Neural cell (in vitro differentiated cells): ENCODE measurements around the gene SQSTM1. TPM values are rescaled to one million over a fixed set of nuclear protein-coding genes. Genes with fewer than 3 reads are reported as not detected.

Experiments
- H2AFZ ChIP-seq: fragments of 200-600, 300-800 bp; sonication (generic), shearing (Covaris generic); 2 replicates; pipeline ENCODE4 v1.6.0; 2014; ENCODE audit warnings: low read depth, mild to moderate bottlenecking, antibody characterized with exemption, low read length, moderate library complexity
- H3F3A ChIP-seq: fragments of 200-600 bp; shearing (Covaris generic); 2 replicates; pipeline ENCODE4 v1.6.1; 2016; ENCODE audit warnings: mild to moderate bottlenecking, moderate library complexity, mixed read lengths, antibody characterized with exemption, low read length; ENCODE audit not compliant: insufficient read depth, poor library complexity, severe bottlenecking
- H3K27ac ChIP-seq: fragments of 200-600, 300-800 bp; sonication (generic), shearing (Covaris generic); 2 replicates; pipeline ENCODE4 v1.5.1; 2014; ENCODE audit warnings: mild to moderate bottlenecking, low read length, moderate library complexity
- H3K27me3 ChIP-seq: fragments of 300-800, 200-600 bp; sonication (generic), shearing (Covaris generic); 2 replicates; pipeline ENCODE4 v1.6.0; 2014; ENCODE audit warnings: mild to moderate bottlenecking, low read depth, low read length, moderate library complexity; ENCODE audit not compliant: insufficient read depth
- H3K36me3 ChIP-seq: fragments of 300-800, 200-600 bp; sonication (generic), shearing (Covaris generic); 2 replicates; pipeline ENCODE4 v1.5.1; 2014; ENCODE audit warnings: mild to moderate bottlenecking, antibody characterized with exemption, low read length, moderate library complexity; ENCODE audit not compliant: insufficient read depth
- H3K4me2 ChIP-seq: fragments of 300-800, 200-600 bp; sonication (generic), shearing (Covaris generic); 2 replicates; pipeline ENCODE4 v1.6.0; 2014; ENCODE audit warnings: mild to moderate bottlenecking, low read length
- H3K4me3 ChIP-seq: fragments of 300-800, 200-600 bp; sonication (generic), shearing (Covaris generic); 2 replicates; pipeline ENCODE4 v1.5.1; 2014; ENCODE audit warnings: mild to moderate bottlenecking, low read length, moderate library complexity
- H3K79me2 ChIP-seq: fragments of 200-600 bp; shearing (Covaris generic); replicated peaks from 2 replicates; pipeline ENCODE4 v1.6.0; 2014; ENCODE audit warnings: mild to moderate bottlenecking, low read length, moderate library complexity; ENCODE audit not compliant: insufficient read depth
- H3K9ac ChIP-seq: fragments of 300-800, 200-600 bp; sonication (generic), shearing (Covaris generic); 2 replicates; pipeline ENCODE4 v1.6.1; 2016; ENCODE audit warnings: mild to moderate bottlenecking, low read length, mixed read lengths
- H3K9me2 ChIP-seq: fragments of 200-600 bp; shearing (Covaris generic); 2 replicates; pipeline ENCODE4 v1.6.1; 2016; ENCODE audit warnings: mild to moderate bottlenecking, low read length, mixed read lengths; ENCODE audit not compliant: insufficient read depth
- H3K9me3 ChIP-seq: fragments of 200-600, 300-800 bp; sonication (generic), shearing (Covaris generic); 2 replicates; pipeline ENCODE4 v1.6.1; 2016; ENCODE audit warnings: mild to moderate bottlenecking, mixed run types, low read length, moderate library complexity, mixed read lengths
- H4K20me1 ChIP-seq: fragments of 200-600 bp; shearing (Covaris generic); 2 replicates; pipeline ENCODE4 v1.6.1; 2016; ENCODE audit warnings: mild to moderate bottlenecking, mixed run types; ENCODE audit not compliant: insufficient read depth
- CTCF ChIP-seq: fragments of 450-650 bp; IDR thresholded peaks from 2 replicates; pipeline ENCODE4 v1.5.1; 2014; ENCODE audit warnings: antibody characterized with exemption, mild to moderate bottlenecking, moderate library complexity; ENCODE audit not compliant: poor library complexity, severe bottlenecking
- EP300 ChIP-seq: fragments of 450-650 bp; conservative IDR thresholded peaks from 2 replicates; pipeline ENCODE4 v1.6.1; 2014; ENCODE audit warnings: antibody characterized with exemption, mild to moderate bottlenecking, moderate library complexity; ENCODE audit not compliant: poor library complexity, severe bottlenecking
- EZH2 ChIP-seq: fragments of 200-600, 300-800 bp; shearing (Covaris generic), sonication (generic); IDR thresholded peaks from 2 replicates; pipeline ENCODE4 v1.6.1; 2014; ENCODE audit warnings: antibody characterized with exemption, low read length, borderline replicate concordance, mild to moderate bottlenecking; ENCODE audit not compliant: insufficient read depth, poor library complexity, severe bottlenecking
- MXI1 ChIP-seq: fragments of 450-650 bp; conservative IDR thresholded peaks from 2 replicates; pipeline ENCODE4 v1.6.1; 2014; ENCODE audit warnings: antibody characterized with exemption, mild to moderate bottlenecking; ENCODE audit not compliant: poor library complexity, severe bottlenecking
- POLR2AphosphoS5 ChIP-seq: IDR thresholded peaks from 2 replicates; pipeline ENCODE4 v1.6.1; 2012
- RAD21 ChIP-seq: fragments of 450-650 bp; conservative IDR thresholded peaks from 2 replicates; pipeline ENCODE4 v1.6.1; 2014; ENCODE audit warnings: antibody characterized with exemption, mild to moderate bottlenecking, moderate library complexity
- REST ChIP-seq: IDR thresholded peaks from 2 replicates; pipeline ENCODE4 v1.6.1; 2012; ENCODE audit warnings: borderline replicate concordance
- SMC3 ChIP-seq: fragments of 450-650 bp; conservative IDR thresholded peaks from 2 replicates; pipeline ENCODE4 v1.6.1; 2014; ENCODE audit warnings: antibody characterized with exemption, mild to moderate bottlenecking, moderate library complexity; ENCODE audit not compliant: poor library complexity
- TAF1 ChIP-seq: IDR thresholded peaks from 2 replicates; pipeline ENCODE4 v1.6.1; 2012; ENCODE audit warnings: low read depth
- polyA plus RNA-seq: library from polyadenylated mRNA; depleted of rRNA; stranded (reverse); fragments of >200 nt; gene quantifications from 2 replicates; pipeline ENCODE4 v1.2.3, GENCODE V29; 2014

SQSTM1 gene
- polyA plus RNA-seq, 1 donor from 2014 or later = 64.5 TPM

- H4K20me1 ChIP-seq = no peaks in the 10 kb centered on the region
- no peak overlapping the region for H2AFZ ChIP-seq
- TF ChIP-seq RAD21 (no peak), EP300 (no peak), TAF1 (no peak), POLR2AphosphoS5 (no peak), SMC3 (no peak), EZH2 (no peak), CTCF (no peak), REST (no peak), MXI1 (no peak)
- no peak overlapping the region for H3K4me3 ChIP-seq
- H3K9me2 ChIP-seq = no peaks in the 10 kb centered on the region
- H3K27ac ChIP-seq = no peak overlapping the region
- H3F3A ChIP-seq = no peaks in the 10 kb centered on the region
- no peak overlapping the region for H3K4me2 ChIP-seq
- no peaks in the 10 kb centered on the region for H3K36me3 ChIP-seq
- H3K27me3 ChIP-seq = no peaks in the 10 kb centered on the region
- H3K9ac ChIP-seq = no peak overlapping the region
- no peaks in the 10 kb centered on the region for H3K9me3 ChIP-seq
- H3K79me2 ChIP-seq = no peaks in the 10 kb centered on the region
Observed at GRCh38 chr5:179779826-179780225, 40.9 kb upstream of the SQSTM1 start.

- no peak overlapping the region for H3K9ac ChIP-seq
- no peak overlapping the region for H3K27ac ChIP-seq
- no peaks in the 10 kb centered on the region for H4K20me1 ChIP-seq
- H3F3A ChIP-seq = no peaks in the 10 kb centered on the region
- H3K9me3 ChIP-seq = no peaks in the 10 kb centered on the region
- H3K9me2 ChIP-seq = no peaks in the 10 kb centered on the region
- no peaks in the 10 kb centered on the region for H3K27me3 ChIP-seq
- H2AFZ ChIP-seq = no peak overlapping the region
- no peak overlapping the region for H3K4me3 ChIP-seq
- no peaks in the 10 kb centered on the region for H3K79me2 ChIP-seq
- no peak for TF ChIP-seq SMC3
- TF ChIP-seq POLR2AphosphoS5 = no peak
- TF ChIP-seq REST = no peak
- TF ChIP-seq TAF1 = no peak
- TF ChIP-seq EP300 = no peak
- no peak for TF ChIP-seq CTCF
- no peak for TF ChIP-seq EZH2
- TF ChIP-seq RAD21 = no peak
- no peak for TF ChIP-seq MXI1
- no peak overlapping the region for H3K4me2 ChIP-seq
- no peaks in the 10 kb centered on the region for H3K36me3 ChIP-seq
Observed at GRCh38 chr5:179780362-179780761, 40.3 kb upstream of the SQSTM1 start.
